Esophagus squamous epithelium (tissue), 5 donors: Measurements from ENCODE around the gene CHD2. TPM values are rescaled to one million over a fixed set of nuclear protein-coding genes. Genes with fewer than 3 reads are reported as not detected.

ENCODE experiments used
- DNase-seq: peaks from one replicate; lab custom pipeline; 2025; lab: John Stamatoyannopoulos, UW
- H3K27ac ChIP-seq, 4 donors: fragments of 200-600 bp; sonication (generic); one replicate each; pipeline ENCODE4 v1.5.1; 2016 to 2019; ENCODE audit warnings: mild to moderate bottlenecking in 1 of 4
- H3K27me3 ChIP-seq, 4 donors: fragments of 200-600 bp; sonication (generic); 1 replicate in 3 of 4; 2 replicates in 1 of 4; pipeline versions ENCODE4 v1.5.1 to v1.6.0; 2017 to 2021; ENCODE audit warnings: antibody characterized with exemption in 1 of 4
- H3K36me3 ChIP-seq, 3 donors: fragments of 200-600 bp; sonication (generic); one replicate each; pipeline ENCODE4 v1.5.1; 2016 to 2019
- H3K4me1 ChIP-seq, 3 donors: fragments of 200-600 bp; sonication (generic); one replicate each; pipeline ENCODE4 v1.5.1; 2017 to 2019
- H3K4me3 ChIP-seq, 4 donors: fragments of 200-600 bp; sonication (generic); 1 replicate in 3 of 4; 2 replicates in 1 of 4; pipeline ENCODE4 v1.5.1; 2016 to 2019; ENCODE audit warnings: mild to moderate bottlenecking in 2 of 4, moderate library complexity in 1 of 4
- H3K9me3 ChIP-seq, 3 donors: fragments of 200-600 bp; sonication (generic); one replicate each; pipeline ENCODE4 v1.5.1; 2016 to 2019
- POLR2A ChIP-seq, 4 donors: fragments of 450-650 bp; IDR thresholded peaks; one replicate each; pipeline ENCODE4 v1.6.1; 2017; ENCODE audit warnings: antibody characterized with exemption in 4 of 4, mild to moderate bottlenecking in 4 of 4, moderate library complexity in 3 of 4
- WGBS, 2 donors: methylation state at CpG; one replicate each; pipeline ENCODE4 v1.1.5; 2018; 5-methylcytosine and 5-hydroxymethylcytosine counted together
- intact Hi-C: fragments of 100-400 bp; cut with DNase I; formaldehyde crosslinking; loops from one replicate; pipeline ENCODE4 v1.15.0; 2022
- total RNA-seq, 4 donors: library from RNA; depleted of rRNA; stranded (reverse); fragments of >200 nt; gene quantifications; one replicate each; pipeline ENCODE4 v1.1.0, GENCODE V29; 2016
- TF ChIP-seq, protein P1 (sequence below), 6 experiments: fragments of 450-650 bp in 4 of 6; fragments of 200-600 bp in 2 of 6; sonication (generic) in 2 of 6; IDR thresholded peaks; one replicate each; pipeline ENCODE4 v1.5.1; 2016 to 2019; ENCODE audit warnings: antibody characterized with exemption in 6 of 6, mild to moderate bottlenecking in 4 of 6, moderate library complexity in 4 of 6
- donor health status: DM: yes; HTN: yes; CAD: no.

Gene CHD2
- total RNA-seq, 4 donors from 2014 or later, result 36.1 to 132 (median 74.8) TPM

DNA sequence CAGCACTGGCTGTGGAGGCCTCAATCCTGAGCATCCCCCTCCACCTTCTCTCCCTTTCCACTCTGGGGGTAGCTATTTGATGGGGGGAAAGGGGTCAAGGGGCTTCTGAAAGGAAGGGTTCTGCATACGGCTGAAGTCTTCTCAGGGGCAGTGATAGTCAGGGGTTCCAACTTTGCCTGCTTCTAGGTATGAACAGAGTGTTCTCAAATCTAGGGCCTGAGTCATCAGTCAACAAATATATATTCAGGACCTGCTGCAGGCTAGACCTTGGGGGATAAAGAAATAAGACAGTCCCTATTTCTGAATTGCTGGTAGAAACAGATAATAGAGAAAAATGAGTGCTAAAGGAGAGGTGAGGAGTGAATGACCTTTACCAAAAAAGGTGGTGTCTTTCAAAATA, 176.1 kb downstream of the CHD2 start:
- no peak for DNase-seq
- TF ChIP-seq, protein P1, sequence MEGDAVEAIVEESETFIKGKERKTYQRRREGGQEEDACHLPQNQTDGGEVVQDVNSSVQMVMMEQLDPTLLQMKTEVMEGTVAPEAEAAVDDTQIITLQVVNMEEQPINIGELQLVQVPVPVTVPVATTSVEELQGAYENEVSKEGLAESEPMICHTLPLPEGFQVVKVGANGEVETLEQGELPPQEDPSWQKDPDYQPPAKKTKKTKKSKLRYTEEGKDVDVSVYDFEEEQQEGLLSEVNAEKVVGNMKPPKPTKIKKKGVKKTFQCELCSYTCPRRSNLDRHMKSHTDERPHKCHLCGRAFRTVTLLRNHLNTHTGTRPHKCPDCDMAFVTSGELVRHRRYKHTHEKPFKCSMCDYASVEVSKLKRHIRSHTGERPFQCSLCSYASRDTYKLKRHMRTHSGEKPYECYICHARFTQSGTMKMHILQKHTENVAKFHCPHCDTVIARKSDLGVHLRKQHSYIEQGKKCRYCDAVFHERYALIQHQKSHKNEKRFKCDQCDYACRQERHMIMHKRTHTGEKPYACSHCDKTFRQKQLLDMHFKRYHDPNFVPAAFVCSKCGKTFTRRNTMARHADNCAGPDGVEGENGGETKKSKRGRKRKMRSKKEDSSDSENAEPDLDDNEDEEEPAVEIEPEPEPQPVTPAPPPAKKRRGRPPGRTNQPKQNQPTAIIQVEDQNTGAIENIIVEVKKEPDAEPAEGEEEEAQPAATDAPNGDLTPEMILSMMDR (IDR thresholded peaks at IDR 0.05), result no peak
- no peak for TF ChIP-seq POLR2A (IDR thresholded peaks at IDR 0.05)
- intact Hi-C loops, result no loop called here
- Histone ChIP-seq H3K27ac (peak overlapping the region in 3 of 4 donors; percentile 30 to 94 (median 68)), H3K4me1 (peaks cover 24 to 100% (median 33%) of the 10 kb centered on the region in 3 donors), H3K36me3 (no peaks in the 10 kb centered on the region), H3K4me3 (no peak overlapping the region), H3K27me3 (peaks cover 0 to 36% (median 0%) of the 10 kb centered on the region in 4 donors), H3K9me3 (no peaks in the 10 kb centered on the region)
- WGBS, 2 donors, result 73% methylated on average over 1 of the region's 1 CpG; no CpG with 5 or more reads in 1 of the 2 donors

DNA sequence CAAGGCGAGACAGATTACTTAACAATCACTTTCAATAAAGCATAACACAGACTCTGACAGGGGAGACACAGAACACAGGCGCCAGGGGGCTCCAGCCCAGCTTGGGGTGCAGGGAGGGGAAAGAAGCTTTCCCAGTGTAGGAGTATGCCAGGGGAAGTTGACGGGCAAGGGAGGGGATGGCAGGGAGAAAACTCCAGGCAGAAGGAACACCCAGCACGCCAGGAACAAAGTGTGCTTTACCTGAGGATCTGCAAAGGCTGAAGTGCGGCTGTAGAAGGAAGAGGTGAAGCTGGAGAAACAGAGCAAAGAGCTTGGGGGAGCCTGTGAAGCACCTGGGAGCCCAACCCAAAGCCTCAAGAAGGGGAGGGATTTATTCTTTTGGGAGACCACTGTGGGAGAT, 176.8 kb downstream of the CHD2 start:
- intact Hi-C loops, result no loop called here
- no peak for DNase-seq
- H3K27me3 ChIP-seq, result peaks cover 0 to 34% (median 0%) of the 10 kb centered on the region in 4 donors
- TF ChIP-seq, protein P1 (IDR thresholded peaks at IDR 0.05), result peak in 1 of 6 experiments; percentile 5
- no peak for TF ChIP-seq POLR2A (IDR thresholded peaks at IDR 0.05)
- no peak overlapping the region for H3K4me3 ChIP-seq
- H3K27ac ChIP-seq, result peak overlapping the region; percentile 26 to 94 (median 49)
- no peaks in the 10 kb centered on the region for H3K36me3 ChIP-seq
- H3K9me3 ChIP-seq, result no peaks in the 10 kb centered on the region
- WGBS, 2 donors, result 46 to 47% methylated on average over 5 of the region's 5 CpGs
- peaks cover 24 to 100% (median 35%) of the 10 kb centered on the region in 3 donors for H3K4me1 ChIP-seq

Other genes starting within 250 kb of the CHD2 start
- 10 to 100 TPM in 1 of 4 donors, 1 to 10 TPM in 3; 1.4 to 11.7 (median 4.2) TPM for gene FAM174B, start 244.5 kb upstream of the CHD2 start, total RNA-seq
- gene RGMA, start 188.9 kb downstream of the CHD2 start, total RNA-seq, result 10 to 100 TPM; 18.8 to 74.7 (median 47.1) TPM